GM12878 (cell line): Measurements from ENCODE around the gene SSBP2.

Source experiments
- CREB1 ChIP-seq: IDR thresholded peaks from 2 replicates; pipeline ENCODE4 v1.6.1; 2012; ENCODE audit warnings: low read depth, mild to moderate bottlenecking, inconsistent platforms
- CTCF ChIP-seq, 3 experiments: IDR thresholded peaks in 2 of 3; conservative IDR thresholded peaks in 1 of 3; 2 replicates each; pipeline ENCODE4 v1.5.1; 2011; ENCODE audit warnings: low read depth in 3 of 3, low read length in 3 of 3, mild to moderate bottlenecking in 3 of 3, control low read depth in 2 of 3, moderate library complexity in 2 of 3, inconsistent platforms in 1 of 3, mixed read lengths in 1 of 3; ENCODE audit not compliant: control insufficient read depth in 2 of 3, insufficient read depth in 1 of 3; ENCODE audit errors: extremely low read depth in 1 of 3
- HCFC1 ChIP-seq: fragments of 150-350 bp; IDR thresholded peaks from 2 replicates; pipeline ENCODE4 v1.6.1; 2014; ENCODE audit warnings: low read length
- LARP7 ChIP-seq: fragments of 450-650 bp; IDR thresholded peaks from 2 replicates; pipeline ENCODE4 v1.6.1; 2017; ENCODE audit warnings: mild to moderate bottlenecking
- MXI1 ChIP-seq: fragments of 150-350 bp; IDR thresholded peaks from 2 replicates; pipeline ENCODE4 v1.6.1; 2011; ENCODE audit warnings: low read depth, mild to moderate bottlenecking, inconsistent platforms, low read length, improper control_type of control experiment
- NRF1 ChIP-seq: conservative IDR thresholded peaks from 2 replicates; pipeline ENCODE4 v1.6.1; 2011; ENCODE audit warnings: mild to moderate bottlenecking, low read depth, low read length, improper control_type of control experiment
- POLR2A ChIP-seq: IDR thresholded peaks from 2 replicates; pipeline ENCODE4 v1.6.1; 2011; ENCODE audit warnings: low read depth, mild to moderate bottlenecking, low read length
- POLR2AphosphoS5 ChIP-seq: IDR thresholded peaks from 2 replicates; pipeline ENCODE4 v1.6.1; 2011; ENCODE audit warnings: mild to moderate bottlenecking, low read length, inconsistent platforms
- RBBP5 ChIP-seq: fragments of 200-600 bp; sonication (generic); conservative IDR thresholded peaks from 2 replicates; pipeline ENCODE4 v1.6.1; 2016
- TAF1 ChIP-seq: IDR thresholded peaks from 2 replicates; pipeline ENCODE4 v1.6.1; 2011; ENCODE audit warnings: mild to moderate bottlenecking, low read depth, low read length, borderline replicate concordance
- YY1 ChIP-seq: IDR thresholded peaks from 2 replicates; pipeline ENCODE4 v1.6.1; 2011; ENCODE audit warnings: low read depth, mild to moderate bottlenecking, low read length
- ZNF24 ChIP-seq: fragments of 450-650 bp; IDR thresholded peaks from 2 replicates; pipeline ENCODE4 v1.6.1; 2017; ENCODE audit warnings: antibody characterized with exemption, mild to moderate bottlenecking
- TF ChIP-seq, protein P1 (sequence below): IDR thresholded peaks from 2 replicates; pipeline ENCODE4 v1.6.1; 2012; ENCODE audit warnings: low read depth, low read length, improper control_type of control experiment

DNA sequence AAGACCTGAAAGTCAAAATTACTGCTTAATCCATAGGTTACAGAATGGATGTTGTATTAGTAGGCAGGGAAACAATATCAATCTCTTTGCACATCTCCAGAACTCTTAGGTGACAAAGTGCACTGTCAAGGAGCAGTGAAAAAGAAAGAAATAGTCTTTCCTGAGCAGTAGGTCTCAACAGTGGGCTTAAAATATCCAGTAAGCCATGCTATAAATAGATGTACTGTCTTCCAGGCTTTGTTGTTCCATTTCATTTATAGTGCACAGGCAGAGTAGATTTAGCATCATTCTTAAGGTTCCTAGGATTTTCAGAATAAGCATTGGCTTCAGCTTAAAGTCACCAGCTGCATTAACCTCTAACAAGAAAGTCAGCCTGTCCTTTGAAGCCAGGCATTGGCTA, 50.7 kb downstream of the SSBP2 start:
- TF ChIP-seq RBBP5 = no peak
- TF ChIP-seq MXI1 = no peak
- no peak for TF ChIP-seq TAF1
- no peak for TF ChIP-seq ZNF24
- no peak for TF ChIP-seq HCFC1
- no peak for TF ChIP-seq CTCF (IDR thresholded peaks at IDR 0.05 in 2 of 3, conservative IDR thresholded peaks at IDR 0.05 in 1 of 3; ENCODE audit: control insufficient read depth in 2 of 3, extremely low read depth in 1 of 3, insufficient read depth in 1 of 3, low read depth in 3 of 3, low read length in 3 of 3)
- TF ChIP-seq YY1 = no peak
- no peak for TF ChIP-seq POLR2A
- TF ChIP-seq LARP7 = no peak
- no peak for TF ChIP-seq CREB1
- TF ChIP-seq NRF1 = no peak
- no peak for TF ChIP-seq POLR2AphosphoS5
- TF ChIP-seq, protein P1, sequence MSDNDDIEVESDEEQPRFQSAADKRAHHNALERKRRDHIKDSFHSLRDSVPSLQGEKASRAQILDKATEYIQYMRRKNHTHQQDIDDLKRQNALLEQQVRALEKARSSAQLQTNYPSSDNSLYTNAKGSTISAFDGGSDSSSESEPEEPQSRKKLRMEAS = no peak
